HepG2 (cell line): Measurements from ENCODE around the gene IKZF4. TPM values are rescaled to one million over a fixed set of nuclear protein-coding genes. Genes with fewer than 3 reads are reported as not detected.
A peak's percentile ranks its signal among the peaks of the same experiment; 100 is the strongest.

Experiments used
- ATF7 ChIP-seq, 2 experiments: fragments of 450-650 bp in 1 of 2; sonication (generic) in 1 of 2; formaldehyde crosslinking in 1 of 2; IDR thresholded peaks; 2 replicates each; pipeline versions ENCODE4 v1.4.0 to v1.6.1; 2016 to 2020; ENCODE audit warnings: antibody characterized with exemption in 1 of 2, mild to moderate bottlenecking in 1 of 2, missing genetic modification reagents in 1 of 2
- CHD4 ChIP-seq: fragments of 200-600 bp; sonication (generic); IDR thresholded peaks from 2 replicates; pipeline ENCODE4 v1.7.0; 2017; ENCODE audit warnings: mild to moderate bottlenecking, low read length, borderline replicate concordance
- ETV6 ChIP-seq: sonication (generic); formaldehyde crosslinking; conservative IDR thresholded peaks from 2 replicates; pipeline ENCODE4 v1.4.0; 2020; ENCODE audit warnings: missing genetic modification reagents
- FOXK1 ChIP-seq: sonication (generic); formaldehyde crosslinking; IDR thresholded peaks from 2 replicates; pipeline ENCODE4 v1.4.0; 2020; ENCODE audit warnings: low read depth, missing genetic modification reagents, borderline replicate concordance
- KLF12 ChIP-seq: sonication (generic); formaldehyde crosslinking; IDR thresholded peaks from 2 replicates; pipeline ENCODE4 v1.4.0; 2020; ENCODE audit warnings: missing genetic modification reagents, borderline replicate concordance
- MED1 ChIP-seq: sonication (generic); formaldehyde crosslinking; IDR thresholded peaks from 2 replicates; pipeline ENCODE4 v1.4.0; 2020; ENCODE audit warnings: missing genetic modification reagents
- MNT ChIP-seq: fragments of 450-650 bp; IDR thresholded peaks from 2 replicates; pipeline ENCODE4 v1.6.1; 2016
- PBX3 ChIP-seq: sonication (generic); formaldehyde crosslinking; IDR thresholded peaks from 2 replicates; pipeline ENCODE4 v1.8.1; 2023; ENCODE audit warnings: missing genetic modification reagents, inconsistent platforms, borderline replicate concordance
- PLSCR1 ChIP-seq: sonication (generic); formaldehyde crosslinking; IDR thresholded peaks from 2 replicates; pipeline ENCODE4 v1.5.0; 2020; ENCODE audit warnings: missing genetic modification reagents, mild to moderate bottlenecking, borderline replicate concordance
- XBP1 ChIP-seq: sonication (generic); formaldehyde crosslinking; IDR thresholded peaks from 2 replicates; pipeline ENCODE4 v1.5.0; 2020; ENCODE audit warnings: missing genetic modification reagents
- YY1 ChIP-seq: IDR thresholded peaks from 2 replicates; pipeline ENCODE4 v1.6.1; 2011; ENCODE audit warnings: low read length, low read depth, moderate library complexity, mild to moderate bottlenecking; ENCODE audit not compliant: insufficient read depth, insufficient replicate concordance
- ZBTB33 ChIP-seq: sonication (generic); formaldehyde crosslinking; IDR thresholded peaks from 2 replicates; pipeline ENCODE4 v1.4.0; 2020; ENCODE audit warnings: missing genetic modification reagents
- ZBTB38 ChIP-seq: sonication (generic); formaldehyde crosslinking; IDR thresholded peaks from 2 replicates; pipeline ENCODE4 v1.5.1; 2020; ENCODE audit warnings: mild to moderate bottlenecking, missing genetic modification reagents
- ZNF589 ChIP-seq: sonication (generic); formaldehyde crosslinking; conservative IDR thresholded peaks from 2 replicates; pipeline ENCODE4 v1.8.0; 2022; ENCODE audit warnings: mild to moderate bottlenecking, moderate library complexity, missing genetic modification reagents
- ZNF713 ChIP-seq: sonication (generic); formaldehyde crosslinking; IDR thresholded peaks from 2 replicates; pipeline ENCODE4 v1.4.0; 2020; ENCODE audit warnings: mild to moderate bottlenecking, missing genetic modification reagents
- ZSCAN22 ChIP-seq: sonication (generic); formaldehyde crosslinking; IDR thresholded peaks from 2 replicates; pipeline ENCODE4 v1.4.0; 2020; ENCODE audit warnings: mild to moderate bottlenecking, missing genetic modification reagents
- polyA plus RNA-seq, 8 experiments: library from polyadenylated mRNA; depleted of rRNA in 3 of 8; stranded (reverse) in 7 of 8; unstranded in 1 of 8; fragments of >200 nt; fragmentation: Illumina TruSeq in 4 of 8; extraction: Trizol in 4 of 8; gene quantifications; 2 replicates each; pipeline versions ENCODE4 v1.2.1 to v1.2.3, GENCODE V29; 2011 to 2016; ENCODE audit warnings: low read depth in 4 of 8, missing spikeins in 1 of 8, mixed read lengths in 1 of 8; ENCODE audit not compliant: insufficient read depth in 1 of 8
- total RNA-seq, 5 experiments: library from RNA; depleted of rRNA; stranded (reverse); fragments of >200 nt; fragmentation: Illumina TruSeq; extraction: Trizol; gene quantifications; 2 replicates each; pipeline ENCODE4 v1.2.3, GENCODE V29; 2016; ENCODE audit warnings: low read depth in 1 of 5
- TF ChIP-seq, protein P1 (sequence below): IDR thresholded peaks from 2 replicates; pipeline ENCODE4 v1.6.1; 2016
- TF ChIP-seq, protein P2 (sequence below): sonication (generic); formaldehyde crosslinking; IDR thresholded peaks from 2 replicates; pipeline ENCODE4 v1.5.0; 2020; ENCODE audit warnings: missing genetic modification reagents, mild to moderate bottlenecking, borderline replicate concordance
- TF ChIP-seq, protein P3 (sequence below), 2 experiments: fragments of 450-650 bp in 1 of 2; sonication (generic) in 1 of 2; formaldehyde crosslinking; IDR thresholded peaks; 2 replicates each; pipeline versions ENCODE4 v1.5.0 to v1.8.0; 2020 to 2022; ENCODE audit warnings: mild to moderate bottlenecking in 1 of 2, missing genetic modification reagents in 1 of 2

Gene IKZF4
- total and polyA plus RNA-seq, 2 of the 13 experiments (the other 11 are each of a cell fraction or from before 2014, with no cell fraction given) = 0.58 to 2.2 TPM

- TF ChIP-seq XBP1 (CRISPR knock-in tag) (no peak), FOXK1 (CRISPR knock-in tag) (peak; percentile 88), ZBTB38 (CRISPR knock-in tag) (peak; percentile 19; the same call in 1 of the 2 replicates), ZBTB33 (0 out of 2 replicates have a peak, but pooled peaks have one; percentile 4), MED1 (CRISPR knock-in tag) (peak; percentile 48; the same call in 1 of the 2 replicates), PBX3 (peak; percentile 97; the same call in 1 of the 2 replicates), ATF7 (IDR thresholded peaks at IDR 0.05) (no peak), ATF7 (CRISPR knock-in tag; IDR thresholded peaks at IDR 0.05) (0 out of 2 replicates have a peak, but pooled peaks have one; percentile 67), ZSCAN22 (CRISPR knock-in tag) (0 out of 2 replicates have a peak, but pooled peaks have one; percentile 62), ZNF589 (CRISPR knock-in tag) (0 out of 2 replicates have a peak, but pooled peaks have one; percentile 10), MNT (peak; percentile 11; the same call in 1 of the 2 replicates), KLF12 (CRISPR knock-in tag) (peak; percentile 84), YY1 (peak; percentile 48), CHD4 (peak; percentile 26; the same call in 1 of the 2 replicates), ZNF713 (CRISPR knock-in tag) (0 out of 2 replicates have a peak, but pooled peaks have one; percentile 56), ETV6 (peak; percentile 84), PLSCR1 (CRISPR knock-in tag) (no peak)
- TF ChIP-seq, protein P1, sequence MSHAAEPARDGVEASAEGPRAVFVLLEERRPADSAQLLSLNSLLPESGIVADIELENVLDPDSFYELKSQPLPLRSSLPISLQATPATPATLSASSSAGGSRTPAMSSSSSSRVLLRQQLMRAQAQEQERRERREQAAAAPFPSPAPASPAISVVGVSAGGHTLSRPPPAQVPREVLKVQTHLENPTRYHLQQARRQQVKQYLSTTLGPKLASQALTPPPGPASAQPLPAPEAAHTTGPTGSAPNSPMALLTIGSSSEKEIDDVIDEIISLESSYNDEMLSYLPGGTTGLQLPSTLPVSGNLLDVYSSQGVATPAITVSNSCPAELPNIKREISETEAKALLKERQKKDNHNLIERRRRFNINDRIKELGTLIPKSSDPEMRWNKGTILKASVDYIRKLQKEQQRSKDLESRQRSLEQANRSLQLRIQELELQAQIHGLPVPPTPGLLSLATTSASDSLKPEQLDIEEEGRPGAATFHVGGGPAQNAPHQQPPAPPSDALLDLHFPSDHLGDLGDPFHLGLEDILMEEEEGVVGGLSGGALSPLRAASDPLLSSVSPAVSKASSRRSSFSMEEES (CRISPR knock-in tag) = peak; percentile 42
- TF ChIP-seq, protein P2, sequence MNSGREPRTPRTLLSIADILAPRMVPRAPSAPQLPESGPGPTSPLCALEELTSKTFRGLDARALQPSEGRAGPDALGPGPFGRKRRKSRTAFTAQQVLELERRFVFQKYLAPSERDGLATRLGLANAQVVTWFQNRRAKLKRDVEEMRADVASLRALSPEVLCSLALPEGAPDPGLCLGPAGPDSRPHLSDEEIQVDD (CRISPR knock-in tag) = peak; percentile 87; the same call in 1 of the 2 replicates
- TF ChIP-seq, protein P3, sequence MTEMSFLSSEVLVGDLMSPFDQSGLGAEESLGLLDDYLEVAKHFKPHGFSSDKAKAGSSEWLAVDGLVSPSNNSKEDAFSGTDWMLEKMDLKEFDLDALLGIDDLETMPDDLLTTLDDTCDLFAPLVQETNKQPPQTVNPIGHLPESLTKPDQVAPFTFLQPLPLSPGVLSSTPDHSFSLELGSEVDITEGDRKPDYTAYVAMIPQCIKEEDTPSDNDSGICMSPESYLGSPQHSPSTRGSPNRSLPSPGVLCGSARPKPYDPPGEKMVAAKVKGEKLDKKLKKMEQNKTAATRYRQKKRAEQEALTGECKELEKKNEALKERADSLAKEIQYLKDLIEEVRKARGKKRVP (CRISPR knock-in tag; IDR thresholded peaks at IDR 0.05) = peak in 1 of 2 experiments; percentile 70; a peak in 1 of 4 replicates
These were observed 47.1 kb upstream of the IKZF4 start, which contains the start of gene RAB5B (continued) for GRCh38 chr12:55973599-55974307.
